Glutamatergic neuron (in vitro differentiated cells): Measurements from ENCODE around the gene TAF8. TPM values are rescaled to one million over a fixed set of nuclear protein-coding genes. Genes with fewer than 3 reads are reported as not detected.

Experiments used
- DNase-seq: peaks from one replicate; pipeline ENCODE4 v3.0.0; 2022
- H3K27ac Mint-ChIP-seq: one replicate; pipeline ENCODE4 v1.8.0; 2020; ENCODE audit warnings: mild to moderate bottlenecking, mixed read lengths, inconsistent platforms; ENCODE audit not compliant: unreplicated experiment
- H3K27me3 Mint-ChIP-seq: one replicate; pipeline ENCODE4 v1.8.0; 2020; ENCODE audit warnings: mild to moderate bottlenecking, moderate library complexity, mixed read lengths, inconsistent platforms; ENCODE audit not compliant: unreplicated experiment
- H3K36me3 Mint-ChIP-seq: one replicate; pipeline ENCODE4 v1.8.0; 2020; ENCODE audit warnings: mild to moderate bottlenecking, mixed read lengths, inconsistent platforms; ENCODE audit not compliant: unreplicated experiment
- H3K4me1 Mint-ChIP-seq: one replicate; pipeline ENCODE4 v1.8.0; 2020; ENCODE audit warnings: mild to moderate bottlenecking, low read depth, mixed read lengths, inconsistent platforms; ENCODE audit not compliant: unreplicated experiment
- H3K4me3 Mint-ChIP-seq: one replicate; pipeline ENCODE4 v1.8.0; 2020; ENCODE audit warnings: mild to moderate bottlenecking, mixed read lengths, inconsistent platforms; ENCODE audit not compliant: unreplicated experiment
- H3K9me3 Mint-ChIP-seq: one replicate; pipeline ENCODE4 v1.8.0; 2020; ENCODE audit warnings: mild to moderate bottlenecking, moderate library complexity, mixed read lengths, inconsistent platforms; ENCODE audit not compliant: unreplicated experiment
- total RNA-seq: library from RNA; stranded (reverse); fragmentation: NEBNext Ultra II Directional; extraction: Animal tissue kit (Norgen Biotek cat#: 25700); gene quantifications from one replicate; pipeline ENCODE4 v1.2.1, GENCODE V29; 2021; ENCODE audit not compliant: unreplicated experiment
- TF ChIP-seq, protein P1 (sequence below): fragments of 200-600 bp; sonication (generic); IDR thresholded peaks from one replicate; pipeline ENCODE4 v1.5.0; 2021; ENCODE audit not compliant: partially characterized antibody, unreplicated experiment

Gene TAF8
- total RNA-seq, 1 donor from 2014 or later = 16.2 TPM

DNA sequence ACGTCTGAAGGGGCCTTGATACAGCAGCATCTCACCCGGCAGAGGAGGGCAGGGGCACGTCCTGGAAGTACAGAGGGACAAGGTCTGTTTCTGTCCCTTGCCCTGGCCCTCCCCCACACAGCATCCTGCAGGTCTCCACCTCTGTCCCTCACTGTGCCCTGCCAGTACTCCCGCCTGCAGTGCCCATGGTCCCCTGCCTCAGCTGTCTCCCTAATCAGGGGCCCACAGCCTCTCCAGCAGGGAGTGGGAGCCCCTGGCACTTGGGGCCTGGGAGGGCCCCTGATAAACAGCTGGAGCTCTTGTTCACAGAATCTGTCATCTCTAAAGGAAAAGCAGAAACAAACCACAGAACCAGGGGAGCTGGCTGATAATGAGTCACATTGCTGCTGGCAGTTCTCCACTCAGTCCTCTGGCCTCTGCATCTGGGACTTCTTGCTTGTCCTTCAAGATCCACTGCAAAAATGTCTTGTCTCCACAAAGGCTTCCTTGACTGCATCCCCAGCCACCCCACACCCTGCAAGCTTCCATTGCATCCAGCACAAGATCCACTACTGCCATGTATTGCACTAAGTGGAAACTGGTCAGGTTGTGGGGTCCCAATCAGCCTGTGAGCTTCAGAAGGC is 33.2 kb upstream of the TAF8 start:
- Mint-ChIP-seq H3K36me3 (no peaks in the 10 kb centered on the region), H3K27me3 (peaks cover 2% of the 10 kb centered on the region), H3K9me3 (no peaks in the 10 kb centered on the region), H3K4me1 (no peaks in the 10 kb centered on the region), H3K4me3 (no peak overlapping the region), H3K27ac (no peak overlapping the region)
- no peak for DNase-seq
- TF ChIP-seq, protein P1, sequence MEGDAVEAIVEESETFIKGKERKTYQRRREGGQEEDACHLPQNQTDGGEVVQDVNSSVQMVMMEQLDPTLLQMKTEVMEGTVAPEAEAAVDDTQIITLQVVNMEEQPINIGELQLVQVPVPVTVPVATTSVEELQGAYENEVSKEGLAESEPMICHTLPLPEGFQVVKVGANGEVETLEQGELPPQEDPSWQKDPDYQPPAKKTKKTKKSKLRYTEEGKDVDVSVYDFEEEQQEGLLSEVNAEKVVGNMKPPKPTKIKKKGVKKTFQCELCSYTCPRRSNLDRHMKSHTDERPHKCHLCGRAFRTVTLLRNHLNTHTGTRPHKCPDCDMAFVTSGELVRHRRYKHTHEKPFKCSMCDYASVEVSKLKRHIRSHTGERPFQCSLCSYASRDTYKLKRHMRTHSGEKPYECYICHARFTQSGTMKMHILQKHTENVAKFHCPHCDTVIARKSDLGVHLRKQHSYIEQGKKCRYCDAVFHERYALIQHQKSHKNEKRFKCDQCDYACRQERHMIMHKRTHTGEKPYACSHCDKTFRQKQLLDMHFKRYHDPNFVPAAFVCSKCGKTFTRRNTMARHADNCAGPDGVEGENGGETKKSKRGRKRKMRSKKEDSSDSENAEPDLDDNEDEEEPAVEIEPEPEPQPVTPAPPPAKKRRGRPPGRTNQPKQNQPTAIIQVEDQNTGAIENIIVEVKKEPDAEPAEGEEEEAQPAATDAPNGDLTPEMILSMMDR = no peak

DNA sequence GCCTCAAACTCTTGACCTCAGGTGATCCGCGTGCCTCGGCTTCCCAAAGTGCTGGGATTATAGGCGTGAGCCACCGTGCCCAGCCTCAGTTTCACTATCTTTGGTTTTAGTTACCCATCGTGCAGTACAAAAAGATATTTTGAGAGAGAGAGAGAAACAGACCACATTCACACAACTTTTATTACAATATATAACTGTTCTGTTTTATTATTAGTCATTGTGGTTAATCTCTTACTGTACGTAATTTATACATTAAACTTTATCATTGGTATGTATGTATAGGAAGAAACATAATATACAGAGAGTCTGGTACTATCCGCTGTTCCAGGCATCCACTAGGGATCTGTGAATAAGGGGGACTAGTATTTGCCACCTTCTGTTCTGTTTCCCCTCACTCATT is 29.4 kb upstream of the TAF8 start:
- DNase-seq = no peak

DNA sequence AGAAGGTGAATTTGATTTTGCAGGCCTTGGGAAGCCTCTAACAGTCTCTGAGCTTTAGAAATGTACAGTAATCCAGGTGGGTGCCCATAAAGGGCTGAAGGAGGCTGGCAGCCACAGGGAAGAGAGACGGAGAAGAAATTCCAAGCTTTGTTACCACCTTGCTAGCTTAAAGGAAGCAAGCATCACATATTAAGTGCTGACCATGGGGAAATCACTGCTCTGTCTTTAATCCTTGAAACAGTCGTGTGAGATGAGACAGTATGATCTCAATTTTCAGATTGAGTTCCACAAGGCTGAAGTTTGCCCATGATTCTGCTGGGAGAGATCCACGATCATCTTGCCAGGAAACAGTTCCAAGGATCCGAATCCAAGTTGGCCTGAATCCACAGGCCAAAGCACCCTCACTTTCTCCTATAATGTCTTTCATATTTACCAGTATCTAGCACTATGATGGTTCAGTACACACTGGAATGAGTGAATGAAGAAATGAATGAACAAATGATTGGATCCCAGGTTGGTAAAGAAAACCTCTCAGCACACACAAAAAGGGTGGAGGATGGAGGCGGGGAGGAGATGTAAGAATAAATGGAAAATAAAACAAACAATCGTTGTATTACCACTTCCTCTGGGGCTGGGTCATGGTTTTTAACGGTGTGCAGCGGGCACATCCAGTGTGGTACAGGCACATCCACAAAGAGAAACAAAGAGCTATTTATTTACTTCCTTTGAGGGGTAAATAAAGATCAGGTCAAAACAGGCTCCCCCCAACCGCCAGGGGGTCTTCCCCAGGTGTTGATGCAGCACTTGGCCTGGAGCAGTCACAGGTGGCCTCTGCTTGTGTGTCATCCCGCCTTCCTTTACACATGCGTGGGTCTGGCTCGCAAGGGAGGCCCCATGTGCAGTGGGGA is 28.2 kb upstream of the TAF8 start:
- Mint-ChIP-seq H3K27me3 (peaks cover 2% of the 10 kb centered on the region), H3K27ac (no peak overlapping the region), H3K9me3 (no peaks in the 10 kb centered on the region), H3K4me3 (no peak overlapping the region), H3K36me3 (no peaks in the 10 kb centered on the region), H3K4me1 (no peaks in the 10 kb centered on the region)
- TF ChIP-seq, protein P1 = no peak
- no peak for DNase-seq

More for the DNA sequence above, 29.4 kb upstream of the TAF8 start:
- Mint-ChIP-seq H3K9me3 (no peaks in the 10 kb centered on the region), H3K4me3 (no peak overlapping the region), H3K27me3 (peaks cover 2% of the 10 kb centered on the region), H3K4me1 (no peaks in the 10 kb centered on the region), H3K27ac (no peak overlapping the region), H3K36me3 (no peaks in the 10 kb centered on the region)
- TF ChIP-seq, protein P1 = no peak

DNA sequence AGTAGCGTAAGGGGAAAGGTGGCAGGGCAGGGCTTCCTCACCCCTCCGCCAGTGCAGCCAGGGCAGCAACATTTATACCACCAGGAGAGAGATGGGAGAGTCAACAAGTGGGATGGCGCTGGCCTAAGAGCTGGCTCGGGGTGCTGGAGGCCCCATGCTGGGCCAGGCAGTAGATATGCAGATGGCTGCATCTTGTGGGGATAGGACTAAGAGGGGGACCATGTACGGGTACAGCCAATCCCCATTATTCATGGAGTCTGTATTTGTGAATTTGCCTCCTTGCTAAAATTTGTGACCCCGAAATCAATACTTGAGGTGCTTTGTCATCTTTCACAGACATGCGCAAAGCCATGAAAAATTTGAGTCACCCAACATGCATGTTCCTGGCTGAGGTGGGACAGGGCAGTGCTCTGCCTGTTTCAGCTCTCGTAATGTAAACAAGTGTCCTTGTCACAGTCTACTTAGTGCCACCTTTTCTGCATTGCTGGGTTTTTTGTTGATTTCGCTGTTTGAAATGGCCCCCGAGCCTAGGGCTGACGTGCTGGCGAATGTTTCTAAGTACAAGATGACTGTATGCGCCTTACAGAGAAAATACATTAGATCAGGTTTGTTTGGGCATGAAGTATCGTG is 27.5 kb upstream of the TAF8 start:
- H3K27ac Mint-ChIP-seq = no peak overlapping the region
- H3K27me3 Mint-ChIP-seq = no peaks in the 10 kb centered on the region
- H3K4me3 Mint-ChIP-seq = no peak overlapping the region

More for the DNA sequence above, 27.5 kb upstream of the TAF8 start:
- no peak for DNase-seq
- no peaks in the 10 kb centered on the region for H3K4me1 Mint-ChIP-seq
- no peaks in the 10 kb centered on the region for H3K9me3 Mint-ChIP-seq
- no peaks in the 10 kb centered on the region for H3K36me3 Mint-ChIP-seq
- TF ChIP-seq, protein P1 = no peak
